GM23338 (cell line): ENCODE measurements around the gene BPIFB1.

Source experiments
- CREB1 ChIP-seq: fragments of 250-450 bp; sonication (Bioruptor Pico); IDR thresholded peaks from 2 replicates; pipeline ENCODE4 v1.5.0; 2020; ENCODE audit warnings: low read depth, mild to moderate bottlenecking, moderate library complexity
- EZH2 ChIP-seq: fragments of 200-600 bp; sonication (generic); IDR thresholded peaks from one replicate; pipeline ENCODE4 v1.8.0; 2017; ENCODE audit warnings: antibody characterized with exemption, mild to moderate bottlenecking, low read depth; ENCODE audit not compliant: unreplicated experiment
- EZH2phosphoT487 ChIP-seq: fragments of 200-600 bp; sonication (generic); IDR thresholded peaks from one replicate; pipeline ENCODE4 v1.8.1; 2018; ENCODE audit warnings: antibody characterized with exemption; ENCODE audit not compliant: unreplicated experiment
- JUNB ChIP-seq: IDR thresholded peaks from one replicate; pipeline ENCODE4 v1.6.1; 2016; ENCODE audit warnings: antibody characterized with exemption; ENCODE audit not compliant: unreplicated experiment
- NANOG ChIP-seq: IDR thresholded peaks from 2 replicates; pipeline ENCODE4 v1.6.1; 2016; ENCODE audit warnings: antibody characterized with exemption, borderline replicate concordance
- POLR2AphosphoS5 ChIP-seq: IDR thresholded peaks from 2 replicates; pipeline ENCODE4 v1.6.1; 2016; ENCODE audit warnings: antibody characterized with exemption, low read depth
- STAT1 ChIP-seq: IDR thresholded peaks from one replicate; pipeline ENCODE4 v1.6.1; 2016; ENCODE audit warnings: antibody characterized with exemption; ENCODE audit not compliant: unreplicated experiment
- ZNF114 ChIP-seq: fragments of 250-450 bp; sonication (Bioruptor Pico); IDR thresholded peaks from 2 replicates; pipeline ENCODE4 v1.5.0; 2020; ENCODE audit warnings: mild to moderate bottlenecking, moderate library complexity
- TF ChIP-seq, protein P1 (sequence below), 2 experiments: fragments of 200-600 bp in 1 of 2; sonication (generic) in 1 of 2; conservative IDR thresholded peaks; 2 replicates each; pipeline versions ENCODE4 v1.5.1 to v1.6.1; 2016 to 2017; ENCODE audit warnings: antibody characterized with exemption in 2 of 2, low read depth in 2 of 2, mild to moderate bottlenecking in 2 of 2, moderate library complexity in 1 of 2
- TF ChIP-seq, protein P2 (sequence below): IDR thresholded peaks from one replicate; pipeline ENCODE4 v1.6.1; 2018; ENCODE audit warnings: antibody characterized with exemption; ENCODE audit not compliant: unreplicated experiment

DNA sequence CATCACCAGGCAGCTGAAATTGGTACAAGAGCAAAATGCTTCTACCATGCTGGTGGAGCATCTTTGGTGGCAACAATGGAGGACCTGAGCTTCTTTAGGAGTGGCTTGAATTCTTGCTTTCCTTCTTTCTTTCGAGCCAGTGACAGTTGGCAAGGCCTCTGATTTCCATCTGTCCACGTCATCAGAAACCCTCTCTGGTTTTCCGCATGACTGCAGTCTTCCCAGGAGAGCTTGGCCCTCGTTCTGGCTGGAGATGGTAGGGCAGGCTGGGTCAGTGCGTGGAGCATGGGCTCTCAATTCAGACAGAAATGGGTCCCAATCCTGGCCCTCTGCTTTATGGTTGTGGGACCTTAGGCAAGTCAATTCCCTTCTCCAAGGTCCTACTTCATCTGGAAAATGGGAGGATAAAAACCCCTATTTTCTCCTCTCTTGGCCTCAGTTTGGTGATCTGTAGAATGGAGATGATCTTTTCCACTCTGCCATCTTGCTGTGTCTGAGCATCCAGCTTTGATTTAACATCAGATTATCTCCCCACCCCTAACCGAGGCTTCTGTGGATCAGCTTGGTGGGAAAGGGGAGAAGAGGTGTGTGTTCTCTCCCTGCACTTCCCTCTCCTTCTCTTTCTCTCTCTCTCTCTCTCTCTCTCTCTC lies 3.6 kb upstream of the BPIFB1 start:
- TF ChIP-seq, protein P1, sequence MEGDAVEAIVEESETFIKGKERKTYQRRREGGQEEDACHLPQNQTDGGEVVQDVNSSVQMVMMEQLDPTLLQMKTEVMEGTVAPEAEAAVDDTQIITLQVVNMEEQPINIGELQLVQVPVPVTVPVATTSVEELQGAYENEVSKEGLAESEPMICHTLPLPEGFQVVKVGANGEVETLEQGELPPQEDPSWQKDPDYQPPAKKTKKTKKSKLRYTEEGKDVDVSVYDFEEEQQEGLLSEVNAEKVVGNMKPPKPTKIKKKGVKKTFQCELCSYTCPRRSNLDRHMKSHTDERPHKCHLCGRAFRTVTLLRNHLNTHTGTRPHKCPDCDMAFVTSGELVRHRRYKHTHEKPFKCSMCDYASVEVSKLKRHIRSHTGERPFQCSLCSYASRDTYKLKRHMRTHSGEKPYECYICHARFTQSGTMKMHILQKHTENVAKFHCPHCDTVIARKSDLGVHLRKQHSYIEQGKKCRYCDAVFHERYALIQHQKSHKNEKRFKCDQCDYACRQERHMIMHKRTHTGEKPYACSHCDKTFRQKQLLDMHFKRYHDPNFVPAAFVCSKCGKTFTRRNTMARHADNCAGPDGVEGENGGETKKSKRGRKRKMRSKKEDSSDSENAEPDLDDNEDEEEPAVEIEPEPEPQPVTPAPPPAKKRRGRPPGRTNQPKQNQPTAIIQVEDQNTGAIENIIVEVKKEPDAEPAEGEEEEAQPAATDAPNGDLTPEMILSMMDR (conservative IDR thresholded peaks at IDR 0.05; ENCODE audit: low read depth in 2 of 2), result no peak
- TF ChIP-seq EZH2, result no peak
- TF ChIP-seq CREB1 (CRISPR knock-in tag), result no peak
- TF ChIP-seq POLR2AphosphoS5, result no peak
- no peak for TF ChIP-seq STAT1
- no peak for TF ChIP-seq EZH2phosphoT487
- TF ChIP-seq NANOG, result no peak
- TF ChIP-seq, protein P2, sequence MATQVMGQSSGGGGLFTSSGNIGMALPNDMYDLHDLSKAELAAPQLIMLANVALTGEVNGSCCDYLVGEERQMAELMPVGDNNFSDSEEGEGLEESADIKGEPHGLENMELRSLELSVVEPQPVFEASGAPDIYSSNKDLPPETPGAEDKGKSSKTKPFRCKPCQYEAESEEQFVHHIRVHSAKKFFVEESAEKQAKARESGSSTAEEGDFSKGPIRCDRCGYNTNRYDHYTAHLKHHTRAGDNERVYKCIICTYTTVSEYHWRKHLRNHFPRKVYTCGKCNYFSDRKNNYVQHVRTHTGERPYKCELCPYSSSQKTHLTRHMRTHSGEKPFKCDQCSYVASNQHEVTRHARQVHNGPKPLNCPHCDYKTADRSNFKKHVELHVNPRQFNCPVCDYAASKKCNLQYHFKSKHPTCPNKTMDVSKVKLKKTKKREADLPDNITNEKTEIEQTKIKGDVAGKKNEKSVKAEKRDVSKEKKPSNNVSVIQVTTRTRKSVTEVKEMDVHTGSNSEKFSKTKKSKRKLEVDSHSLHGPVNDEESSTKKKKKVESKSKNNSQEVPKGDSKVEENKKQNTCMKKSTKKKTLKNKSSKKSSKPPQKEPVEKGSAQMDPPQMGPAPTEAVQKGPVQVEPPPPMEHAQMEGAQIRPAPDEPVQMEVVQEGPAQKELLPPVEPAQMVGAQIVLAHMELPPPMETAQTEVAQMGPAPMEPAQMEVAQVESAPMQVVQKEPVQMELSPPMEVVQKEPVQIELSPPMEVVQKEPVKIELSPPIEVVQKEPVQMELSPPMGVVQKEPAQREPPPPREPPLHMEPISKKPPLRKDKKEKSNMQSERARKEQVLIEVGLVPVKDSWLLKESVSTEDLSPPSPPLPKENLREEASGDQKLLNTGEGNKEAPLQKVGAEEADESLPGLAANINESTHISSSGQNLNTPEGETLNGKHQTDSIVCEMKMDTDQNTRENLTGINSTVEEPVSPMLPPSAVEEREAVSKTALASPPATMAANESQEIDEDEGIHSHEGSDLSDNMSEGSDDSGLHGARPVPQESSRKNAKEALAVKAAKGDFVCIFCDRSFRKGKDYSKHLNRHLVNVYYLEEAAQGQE, result no peak
- no peak for TF ChIP-seq JUNB
- TF ChIP-seq ZNF114, result no peak
